NCI-H345 treated with DMSO at 0.1 percent for 48 hours (cell line): Measurements from ENCODE around the gene LCE1A.

ENCODE experiments used
- DNase-seq: peaks from one replicate; lab custom pipeline; 2025; ENCODE audit not compliant: unreplicated experiment; lab: John Stamatoyannopoulos, UW

LCE1A gene

DNA sequence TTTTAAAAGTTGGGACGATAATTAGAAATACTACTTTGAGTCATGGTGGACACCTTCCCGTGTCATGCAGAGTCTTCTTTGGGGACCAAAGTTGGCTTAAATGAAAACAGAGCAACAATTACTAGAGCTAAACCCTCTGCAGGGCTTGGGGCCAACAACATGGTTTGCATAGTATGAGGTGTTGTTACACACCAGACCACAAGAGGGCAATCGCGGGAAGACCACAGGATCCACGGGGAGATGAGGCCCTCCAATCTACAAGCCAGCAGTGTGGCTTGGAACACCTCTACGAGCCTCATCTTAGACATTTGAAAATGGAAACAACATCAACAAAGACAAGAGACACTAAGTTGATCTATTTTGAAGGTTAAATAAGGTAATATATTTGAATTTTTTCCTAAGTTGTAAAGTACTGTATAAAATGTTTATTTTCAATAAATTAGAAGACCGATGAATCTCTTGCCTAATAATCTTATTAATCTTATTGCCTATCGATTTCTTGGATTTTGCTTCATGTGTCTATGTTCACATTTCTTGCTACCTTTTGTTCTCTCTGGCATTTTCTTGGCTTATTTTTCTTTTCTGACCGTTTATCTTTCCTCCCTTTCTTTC, 42.6 kb downstream of the LCE1A start:
- peak; percentile 31 for DNase-seq

DNA sequence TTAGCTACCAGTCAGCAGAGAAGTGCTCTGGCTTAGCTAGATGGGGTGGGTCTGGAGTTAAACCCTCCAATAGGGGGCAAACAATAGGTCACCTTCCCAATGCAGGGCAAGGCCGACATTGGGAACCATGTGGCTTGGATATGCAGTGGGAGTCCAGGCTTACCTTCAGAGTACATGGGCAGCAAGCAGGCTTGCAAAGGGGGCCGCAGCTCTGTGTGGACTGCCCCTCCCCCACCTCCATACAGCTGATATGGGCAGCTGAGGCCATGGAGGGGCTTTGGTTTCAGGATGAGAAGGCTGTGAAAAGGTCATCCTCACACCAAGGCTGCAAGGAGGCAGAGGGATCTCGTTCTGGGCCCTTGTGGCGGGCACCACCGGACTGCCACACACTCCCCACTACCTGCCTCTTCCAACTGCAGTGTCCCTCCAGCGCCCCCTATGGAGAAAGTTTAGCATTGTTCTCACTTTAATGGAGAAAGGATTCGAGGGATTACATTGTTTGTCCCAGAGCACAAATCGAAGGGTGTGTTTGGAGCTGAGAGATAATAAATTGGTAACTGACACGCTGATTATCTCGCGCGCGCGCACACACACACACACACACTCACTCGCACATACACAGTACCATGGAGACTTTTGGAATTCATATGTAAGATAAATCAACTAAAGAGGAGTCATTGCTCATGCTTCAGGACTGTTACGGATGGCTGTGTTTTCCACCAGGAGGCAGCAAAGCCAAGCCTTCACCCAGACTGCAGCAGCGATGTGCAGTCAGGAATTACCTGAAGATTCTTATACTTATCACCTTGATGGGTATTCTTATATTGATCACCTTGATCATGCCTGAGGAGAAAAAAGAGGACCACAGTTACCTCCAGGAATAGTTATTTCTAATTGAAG, 43.8 kb downstream of the LCE1A start:
- no peak for DNase-seq

DNA sequence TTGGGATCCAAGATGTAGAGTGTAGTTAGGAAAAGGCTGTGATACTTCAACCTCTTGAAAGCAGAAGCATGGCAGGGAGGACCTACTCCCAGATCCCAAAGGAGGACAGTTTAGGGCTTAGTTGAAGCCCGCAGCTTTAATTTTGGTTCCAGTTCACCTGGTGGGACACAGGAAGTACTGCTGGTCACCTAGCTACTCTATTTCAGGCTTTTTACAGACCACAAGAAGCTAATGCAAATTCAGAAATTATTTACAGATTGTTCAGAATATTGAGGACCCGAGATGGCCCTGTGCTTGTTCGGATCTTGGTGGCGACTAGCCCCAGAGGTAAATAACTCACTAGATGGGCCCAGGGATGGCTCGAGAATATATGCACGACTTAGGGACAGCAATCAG, 44.5 kb downstream of the LCE1A start:
- no peak for DNase-seq

DNA sequence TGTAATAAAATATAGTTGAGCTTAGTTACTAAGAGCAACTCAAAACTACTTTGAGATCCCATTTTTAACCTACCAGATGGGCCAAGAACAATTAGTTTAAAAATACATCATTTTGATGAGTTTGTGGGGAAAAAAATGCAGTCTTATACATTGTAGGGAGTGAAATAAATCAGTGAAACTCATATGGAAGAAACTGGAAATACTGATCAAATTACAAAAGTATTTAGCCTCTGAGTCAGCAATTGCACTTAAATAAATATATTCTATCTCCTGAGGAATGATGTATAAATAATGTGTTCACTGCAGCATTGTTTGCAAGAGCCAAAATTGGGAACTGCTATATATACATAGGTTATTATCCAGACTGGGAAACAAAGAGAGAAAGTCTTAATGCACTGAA, 46.2 kb downstream of the LCE1A start:
- no peak for DNase-seq

DNA sequence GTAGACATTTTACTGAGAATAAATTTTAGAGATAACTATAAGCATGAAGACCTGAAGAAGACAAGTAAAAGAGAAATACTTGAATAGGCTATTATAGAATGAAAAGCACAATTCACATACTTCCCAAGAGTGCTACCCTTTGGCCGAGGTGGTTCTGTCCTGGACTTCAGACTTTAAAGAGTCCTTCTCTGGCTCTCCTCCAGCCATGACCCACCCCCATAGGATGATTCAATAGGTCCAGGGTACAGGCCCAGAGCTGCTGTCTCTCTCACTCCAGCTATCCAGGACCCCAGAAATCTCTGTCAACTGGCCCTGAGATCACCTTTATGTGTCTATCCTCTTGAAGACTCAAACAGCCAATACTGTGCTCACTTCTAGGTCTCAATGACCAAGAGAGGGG, 49.6 kb downstream of the LCE1A start:
- no peak for DNase-seq
